GM18861 (cell line): ENCODE results near the gene THADA.
"Not testable (repeated sequence)": the region's sequence is repeated elsewhere in the genome, so short reads cannot be mapped to it uniquely, and the experiment has no call there.

Source experiments
- ATAC-seq: cut with Tn5 transposase; IDR thresholded peaks from one replicate; pipeline ENCODE4 v1.9.1; 2021; ENCODE audit not compliant: unreplicated experiment

Gene THADA

DNA sequence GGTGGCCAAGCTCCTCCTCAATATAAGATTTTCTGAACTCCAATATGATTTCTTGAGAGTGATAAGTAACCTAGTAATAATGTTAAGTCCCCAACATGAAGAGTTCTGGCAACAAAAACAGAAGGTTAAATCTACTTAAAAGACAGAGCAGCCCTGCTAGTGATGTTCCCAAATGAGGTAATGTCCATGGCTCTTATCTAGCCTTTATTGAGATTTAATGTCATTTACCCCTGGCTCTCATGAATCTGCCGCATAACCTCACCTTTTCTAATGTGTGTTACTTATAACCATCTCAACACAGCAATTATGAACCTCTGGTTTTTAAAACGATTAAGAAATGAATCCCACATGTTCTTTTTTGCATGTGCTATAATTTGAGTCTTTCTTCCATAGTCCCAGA, 201.9 kb downstream of the THADA start:
- no peak for ATAC-seq

DNA sequence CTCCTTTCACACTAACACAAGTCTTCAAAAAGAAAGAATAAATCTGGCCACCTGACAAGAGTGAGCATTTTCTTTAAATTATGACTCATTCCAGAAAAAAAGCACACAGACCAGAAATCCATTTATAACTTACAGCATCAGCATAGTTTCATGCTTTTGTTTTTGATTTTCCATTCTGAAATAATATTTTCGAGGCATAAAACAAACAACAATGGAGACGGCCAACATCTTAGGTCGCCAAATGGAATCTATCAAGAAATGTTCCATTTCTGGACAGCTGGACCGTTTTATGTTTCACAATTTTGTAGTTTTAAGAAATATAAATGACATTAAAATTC, 204.0 kb downstream of the THADA start:
- ATAC-seq = no peak

- ATAC-seq = no peak
Measured at GRCh38 chr2:43391201-43391877, 204.5 kb downstream of the THADA start.

GRCh38 chr2:43389581-43390466, 206.0 kb downstream of the THADA start:
- no peak for ATAC-seq

DNA sequence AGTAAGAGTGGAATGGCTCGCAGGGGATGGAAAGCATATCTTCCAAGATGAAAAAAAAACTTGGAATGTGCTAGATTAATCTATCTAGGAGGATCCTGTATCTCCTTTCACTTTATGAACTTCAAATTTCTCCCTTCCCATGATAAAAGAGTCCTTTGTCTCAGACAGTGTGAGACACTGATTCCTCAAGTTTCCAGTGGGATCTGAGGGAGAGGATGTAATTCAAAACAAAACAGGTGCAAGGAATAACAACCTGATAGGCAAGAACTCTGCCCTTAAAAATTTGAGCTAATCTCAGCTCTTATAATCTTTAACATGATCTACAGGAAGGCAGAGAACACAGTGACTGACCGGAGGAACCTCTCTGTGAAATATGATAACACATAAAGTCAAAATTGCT, 207.5 kb downstream of the THADA start:
- no peak for ATAC-seq

DNA sequence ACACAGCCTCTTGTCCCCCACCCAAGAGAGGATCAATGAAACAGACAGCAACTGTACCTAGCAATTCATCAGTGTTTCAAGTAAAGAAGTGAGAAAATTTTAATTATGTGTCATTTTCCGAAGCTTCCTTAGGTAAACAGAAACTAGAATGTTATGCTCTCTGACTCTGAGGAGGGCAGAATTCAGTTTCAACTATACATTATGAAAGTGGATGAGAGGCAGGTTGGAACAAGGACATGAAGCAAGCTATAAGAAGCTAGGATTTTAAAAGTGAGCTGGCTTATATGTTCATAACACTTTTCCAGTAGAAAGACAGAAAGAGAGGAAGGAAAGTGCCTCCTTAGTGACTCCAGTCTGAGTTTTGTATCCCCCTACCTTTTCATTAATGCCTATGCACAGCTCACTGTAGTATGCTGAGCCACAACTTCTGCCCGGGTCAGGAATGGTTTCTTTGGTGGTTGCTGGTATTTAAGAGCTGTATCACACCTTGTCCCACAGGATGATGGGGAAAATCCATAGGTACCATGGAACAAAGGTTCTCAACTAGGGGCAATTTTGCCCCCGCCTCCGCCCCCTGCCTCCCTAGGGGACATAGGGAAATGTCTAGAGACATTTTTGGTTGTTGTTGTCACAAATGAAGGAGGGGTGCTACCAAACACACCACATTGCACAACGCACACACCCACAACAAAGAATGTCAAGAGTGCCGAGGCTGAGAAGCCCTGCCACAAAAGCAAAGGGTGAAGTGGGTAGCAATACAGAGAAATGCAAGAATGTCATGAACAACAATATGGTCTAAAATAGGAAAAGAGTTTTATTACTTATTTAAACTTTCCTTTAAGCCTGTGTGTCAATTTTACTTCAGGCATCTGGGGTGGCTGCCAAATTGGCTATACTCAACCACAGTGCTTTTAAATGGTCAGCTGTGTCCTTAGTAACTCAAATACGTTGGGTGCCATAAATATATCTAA, 208.5 kb downstream of the THADA start:
- ATAC-seq = peak; percentile 71

DNA sequence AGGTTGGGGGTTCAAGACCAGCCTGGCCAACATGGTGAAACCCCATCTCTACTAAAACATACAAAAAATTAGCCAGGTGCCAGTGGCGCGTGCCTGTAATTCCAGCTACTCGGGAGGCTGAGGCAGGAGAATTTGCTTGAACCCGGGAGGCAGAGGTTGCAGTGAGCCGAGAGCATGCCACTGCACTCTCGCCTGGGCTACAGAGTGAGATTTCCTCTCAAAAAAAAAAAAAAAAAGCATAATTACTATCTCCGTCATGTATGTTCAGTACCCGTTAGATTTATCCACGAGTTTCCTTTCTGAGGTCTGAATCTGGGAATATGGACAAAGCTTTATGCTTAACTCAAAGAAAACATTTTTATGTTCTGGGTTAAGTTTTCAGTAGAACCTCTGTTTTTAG, 209.2 kb downstream of the THADA start:
- not testable (repeated sequence) for ATAC-seq

- no peak for ATAC-seq
Measured at GRCh38 chr2:43384143-43384542, 211.7 kb downstream of the THADA start.

DNA sequence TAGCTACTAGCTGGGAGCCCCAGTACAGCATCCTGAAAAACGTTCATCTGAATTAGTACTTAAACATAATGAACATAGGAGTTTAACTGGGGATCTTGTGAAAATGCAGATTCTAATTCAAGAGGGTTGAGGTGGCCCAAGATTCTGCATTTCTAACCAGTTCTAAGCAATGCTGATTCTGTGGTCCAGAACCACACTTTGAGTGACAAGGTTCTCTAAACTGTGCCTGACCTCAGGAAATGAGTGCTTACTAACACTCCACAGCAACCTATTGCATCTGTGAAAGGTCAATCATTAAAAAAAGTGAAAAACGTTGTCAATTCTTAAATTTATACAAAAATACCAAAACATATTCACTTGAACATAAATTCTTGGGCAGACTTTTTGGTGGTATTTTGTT, 212.3 kb downstream of the THADA start:
- ATAC-seq = no peak

GRCh38 chr2:43379494-43379893, 216.3 kb downstream of the THADA start:
- ATAC-seq = no peak

DNA sequence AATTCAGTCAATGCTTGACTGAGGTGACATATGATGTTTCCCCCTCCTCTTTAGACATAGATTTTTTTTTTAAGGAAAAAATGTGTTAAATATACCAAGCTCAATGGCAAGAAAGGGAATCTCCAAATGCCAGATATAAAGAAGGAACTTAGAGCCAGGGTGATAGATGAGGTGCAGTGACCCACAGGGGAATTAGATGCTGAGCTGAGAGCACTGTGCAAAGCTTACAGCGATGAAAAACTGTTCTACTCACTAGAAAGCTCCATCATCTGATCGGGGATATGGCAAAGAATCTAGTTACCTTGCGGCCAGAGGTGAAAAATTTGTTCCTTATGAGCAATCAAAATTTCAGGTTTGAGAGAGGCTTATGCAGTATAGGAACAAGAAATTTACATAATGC, 218.5 kb downstream of the THADA start:
- no peak for ATAC-seq

DNA sequence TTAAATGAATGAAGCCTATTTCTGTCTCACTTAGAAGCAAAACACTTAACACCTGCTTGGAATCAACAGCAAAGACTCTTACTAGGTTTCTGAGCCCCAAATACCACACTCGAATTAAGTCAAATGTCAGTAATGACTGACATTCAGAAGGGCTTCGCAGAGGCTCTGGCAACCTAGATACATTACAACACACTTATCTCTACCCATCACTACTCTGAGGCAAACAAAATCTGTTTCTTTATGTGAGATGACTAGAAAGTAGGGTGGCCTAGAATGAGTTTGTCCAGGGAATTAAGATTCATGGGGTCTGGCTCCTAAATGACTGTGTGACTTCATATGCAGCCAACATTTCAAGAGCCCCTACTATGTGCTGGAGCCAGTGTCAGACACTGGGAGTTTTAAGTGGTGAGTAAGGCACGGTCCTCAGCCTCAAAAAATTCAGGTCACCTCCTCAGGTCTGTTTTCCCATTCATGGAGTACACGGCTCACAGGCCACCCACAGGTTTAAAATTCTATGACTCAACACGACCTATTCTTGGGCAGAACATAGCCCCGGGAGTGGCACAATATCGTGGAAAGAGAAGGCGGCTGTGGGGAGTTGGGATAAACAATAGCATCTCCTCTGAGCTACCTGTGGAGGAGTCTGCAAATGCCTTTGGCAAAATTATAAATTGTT, 219.2 kb downstream of the THADA start:
- no peak for ATAC-seq

DNA sequence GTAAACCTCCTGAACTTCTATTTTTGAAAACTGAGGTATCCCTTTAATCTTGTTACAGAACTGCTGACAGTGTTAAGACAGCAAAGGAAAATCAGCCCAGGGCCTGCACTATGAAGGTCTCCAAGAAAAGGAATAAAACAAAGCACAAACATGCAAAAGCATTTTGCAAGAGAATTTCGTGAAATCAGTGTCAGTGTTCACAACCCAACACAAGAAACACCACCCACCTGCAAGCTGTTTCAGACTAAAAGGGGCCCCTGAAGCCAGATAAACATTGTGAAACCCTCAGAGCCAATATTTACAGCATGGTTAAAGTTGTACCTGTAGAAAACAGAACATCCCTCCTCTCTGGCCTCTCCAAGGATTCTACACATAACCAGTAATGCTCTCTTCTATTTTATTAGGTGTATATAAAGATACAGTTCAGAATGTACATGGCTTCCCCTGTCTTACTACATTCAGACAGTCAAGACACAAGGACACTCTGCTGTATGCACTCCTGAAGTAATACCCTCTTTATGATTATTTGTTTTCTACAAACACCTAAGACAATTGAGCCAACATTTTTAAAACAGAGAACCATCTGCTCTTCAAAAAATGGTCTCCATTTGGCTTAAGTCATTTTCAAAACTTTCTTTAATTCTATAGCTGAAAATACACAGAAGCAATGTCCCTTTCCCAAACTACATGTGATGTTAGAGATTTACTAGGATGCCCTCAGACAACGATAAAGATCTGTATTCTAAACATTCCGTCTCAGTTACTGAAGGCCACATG, 219.9 kb downstream of the THADA start:
- no peak for ATAC-seq

DNA sequence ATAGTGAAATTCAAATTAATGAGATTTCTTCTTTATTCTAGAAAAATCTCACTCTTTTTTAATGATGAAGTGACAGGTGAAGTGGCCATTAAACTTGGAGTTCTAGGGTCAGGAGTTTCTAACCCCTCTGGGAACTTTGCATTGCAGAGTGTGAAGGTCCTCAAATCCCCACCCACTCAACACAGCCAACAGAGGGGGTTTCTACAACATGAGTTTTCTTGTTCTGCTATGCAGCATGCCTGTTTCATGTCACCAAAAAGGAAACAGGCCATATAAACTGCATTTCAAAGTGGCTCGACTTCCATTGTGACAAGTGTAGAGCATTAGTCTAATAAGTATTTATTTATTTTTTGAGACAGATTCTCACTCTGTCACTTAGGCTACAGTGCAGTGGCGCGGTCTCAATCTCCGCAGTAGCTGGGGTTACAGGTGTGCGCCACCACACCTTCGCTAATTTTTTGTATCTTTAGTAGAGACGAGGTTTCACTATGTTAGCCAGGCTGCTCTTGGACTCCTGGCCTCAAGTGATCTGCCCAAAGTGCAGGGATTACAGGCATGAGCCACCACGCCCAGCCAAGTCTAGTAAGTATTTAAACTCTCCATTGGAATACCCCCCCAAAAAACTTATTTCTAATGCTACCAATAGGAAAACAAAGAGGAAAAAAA, 223.3 kb downstream of the THADA start:
- ATAC-seq = no peak

DNA sequence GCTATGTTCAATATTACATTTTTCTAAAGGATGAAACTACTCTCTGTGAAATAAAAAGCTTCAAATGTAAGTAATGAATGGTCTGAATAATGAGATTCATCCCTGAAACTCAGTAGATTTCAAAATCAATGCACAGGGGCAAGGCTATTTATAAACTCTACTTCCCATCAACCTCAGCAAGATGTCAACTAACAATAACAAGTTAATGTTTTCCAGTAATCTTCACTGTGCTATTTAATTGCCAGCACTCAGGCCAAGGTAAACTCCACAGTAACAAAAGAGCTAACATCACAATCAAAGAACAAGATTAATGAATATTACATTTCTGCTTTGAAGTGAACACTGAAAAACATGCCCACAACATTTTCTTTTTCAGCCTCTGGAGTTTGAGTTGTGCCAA, 225.1 kb downstream of the THADA start:
- no peak for ATAC-seq

- ATAC-seq = no peak
Measured at GRCh38 chr2:43370146-43370545, 225.7 kb downstream of the THADA start.

GRCh38 chr2:43368483-43369385, 227.1 kb downstream of the THADA start:
- no peak for ATAC-seq

- no peak for ATAC-seq
Measured at GRCh38 chr2:43367012-43367782, 228.6 kb downstream of the THADA start.
